ENCODE measurements around the gene DNAH1.
"Not testable (repeated sequence)": the region's sequence is repeated elsewhere in the genome, so short reads cannot be mapped to it uniquely, and the experiment has no call there.

- not testable (repeated sequence) for TF ChIP-seq POLR2A, CTCF, EP300 (IDR thresholded peaks at IDR 0.05)
Observed at GRCh38 chr3:52274781-52275180, 41.3 kb upstream of the DNAH1 start.
